ENCODE results near the gene ARRB1.

The ARRB1 gene

GRCh38 chr11:75324189-75324588 lies 27.3 kb downstream of the ARRB1 start:
- Histone ChIP-seq H3K4me3 (ENCODE audit: low read depth in 1 of 2, low read length in 1 of 2) (no peak overlapping the region), H3K9me3 (no peaks in the 10 kb centered on the region), H3K36me3 (peaks cover 6% of the 10 kb centered on the region), H3K4me1 (ENCODE audit: control insufficient read depth in 1 of 2, insufficient read depth in 1 of 2, low read depth in 1 of 2, low read length in 1 of 2) (peaks cover 7 to 10% of the 10 kb centered on the region in 2 experiments), H3K27me3 (no peaks in the 10 kb centered on the region), H3K27ac (peak overlapping the region; percentile 15)
- TF ChIP-seq CTCF (IDR thresholded peaks at IDR 0.05) = no peak

- H3K9me3 ChIP-seq = no peaks in the 10 kb centered on the region
- peaks cover 6% of the 10 kb centered on the region for H3K36me3 ChIP-seq
- H3K27ac ChIP-seq = no peak overlapping the region
- peaks cover 3 to 4% of the 10 kb centered on the region in 2 experiments for H3K4me1 ChIP-seq (ENCODE audit: control insufficient read depth in 1 of 2, insufficient read depth in 1 of 2, low read depth in 1 of 2, low read length in 1 of 2)
- no peak overlapping the region for H3K4me3 ChIP-seq (ENCODE audit: low read depth in 1 of 2, low read length in 1 of 2)
- H3K27me3 ChIP-seq = no peaks in the 10 kb centered on the region
- no peak for TF ChIP-seq CTCF (IDR thresholded peaks at IDR 0.05)
Observed at GRCh38 chr11:75323609-75324008, 27.9 kb downstream of the ARRB1 start.

DNA sequence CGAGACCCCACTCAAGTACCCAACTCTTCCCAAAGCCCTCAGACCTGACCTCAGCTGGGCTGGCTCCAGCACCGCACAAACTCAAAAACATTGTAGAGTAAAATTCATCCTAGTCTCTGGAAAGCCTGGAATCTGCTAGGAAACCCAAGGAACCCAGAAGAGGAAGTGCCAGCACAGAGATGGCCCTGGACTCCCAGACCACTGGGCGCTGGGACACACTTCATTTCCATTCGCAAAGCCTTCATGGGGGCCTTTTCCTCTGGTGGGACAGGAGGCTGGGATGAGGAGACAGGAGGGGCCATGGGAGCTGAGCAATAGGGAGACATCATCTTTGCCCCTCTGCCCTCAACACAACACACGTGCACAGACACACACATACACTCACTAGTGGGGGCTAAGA lies 30.8 kb downstream of the ARRB1 start:
- peaks cover 6% of the 10 kb centered on the region for H3K36me3 ChIP-seq
- H3K27me3 ChIP-seq = no peaks in the 10 kb centered on the region
- no peak overlapping the region for H3K4me3 ChIP-seq (ENCODE audit: low read depth in 1 of 2, low read length in 1 of 2)
- no peak overlapping the region for H3K27ac ChIP-seq
- no peak for TF ChIP-seq CTCF (IDR thresholded peaks at IDR 0.05)
- peaks cover 1 to 2% of the 10 kb centered on the region in 2 experiments for H3K4me1 ChIP-seq (ENCODE audit: control insufficient read depth in 1 of 2, insufficient read depth in 1 of 2, low read depth in 1 of 2, low read length in 1 of 2)
- no peaks in the 10 kb centered on the region for H3K9me3 ChIP-seq

DNA sequence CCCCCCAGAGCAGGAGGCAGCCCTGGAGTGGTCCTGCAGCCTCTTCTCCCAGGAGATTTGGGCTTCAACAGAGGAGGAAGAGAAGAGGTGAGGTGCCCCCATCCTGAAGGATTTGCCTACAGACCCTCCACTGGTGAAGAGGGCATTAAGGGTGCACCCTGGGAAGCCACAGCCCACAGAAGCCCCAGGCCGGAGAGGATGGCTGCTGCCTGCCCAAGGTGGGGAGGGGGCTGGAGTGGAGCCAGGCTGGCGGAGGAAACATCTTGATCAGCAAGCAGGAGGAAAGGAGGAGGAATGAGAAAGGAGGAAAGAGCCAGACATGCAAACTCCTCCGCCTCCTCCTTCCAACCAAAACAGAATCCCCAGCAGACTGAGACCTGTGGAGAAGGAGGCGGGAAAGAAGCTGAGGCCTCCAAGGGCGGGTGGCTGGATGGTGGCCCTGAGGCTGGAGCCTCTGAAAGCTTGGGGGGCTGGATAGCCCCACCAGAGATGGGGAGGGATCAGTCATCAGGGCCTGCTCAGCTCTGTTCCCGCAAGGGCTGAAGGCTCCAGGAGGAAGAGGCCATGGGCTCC lies 31.3 kb downstream of the ARRB1 start:
- no peak overlapping the region for H3K27ac ChIP-seq
- H3K36me3 ChIP-seq = peaks cover 6% of the 10 kb centered on the region
- H3K4me3 ChIP-seq (ENCODE audit: low read depth in 1 of 2, low read length in 1 of 2) = no peak overlapping the region
- TF ChIP-seq CTCF (IDR thresholded peaks at IDR 0.05) = no peak
- no peaks in the 10 kb centered on the region for H3K27me3 ChIP-seq
- H3K4me1 ChIP-seq (ENCODE audit: control insufficient read depth in 1 of 2, insufficient read depth in 1 of 2, low read depth in 1 of 2, low read length in 1 of 2) = peaks cover 6 to 7% of the 10 kb centered on the region in 2 experiments
- H3K9me3 ChIP-seq = no peaks in the 10 kb centered on the region

DNA sequence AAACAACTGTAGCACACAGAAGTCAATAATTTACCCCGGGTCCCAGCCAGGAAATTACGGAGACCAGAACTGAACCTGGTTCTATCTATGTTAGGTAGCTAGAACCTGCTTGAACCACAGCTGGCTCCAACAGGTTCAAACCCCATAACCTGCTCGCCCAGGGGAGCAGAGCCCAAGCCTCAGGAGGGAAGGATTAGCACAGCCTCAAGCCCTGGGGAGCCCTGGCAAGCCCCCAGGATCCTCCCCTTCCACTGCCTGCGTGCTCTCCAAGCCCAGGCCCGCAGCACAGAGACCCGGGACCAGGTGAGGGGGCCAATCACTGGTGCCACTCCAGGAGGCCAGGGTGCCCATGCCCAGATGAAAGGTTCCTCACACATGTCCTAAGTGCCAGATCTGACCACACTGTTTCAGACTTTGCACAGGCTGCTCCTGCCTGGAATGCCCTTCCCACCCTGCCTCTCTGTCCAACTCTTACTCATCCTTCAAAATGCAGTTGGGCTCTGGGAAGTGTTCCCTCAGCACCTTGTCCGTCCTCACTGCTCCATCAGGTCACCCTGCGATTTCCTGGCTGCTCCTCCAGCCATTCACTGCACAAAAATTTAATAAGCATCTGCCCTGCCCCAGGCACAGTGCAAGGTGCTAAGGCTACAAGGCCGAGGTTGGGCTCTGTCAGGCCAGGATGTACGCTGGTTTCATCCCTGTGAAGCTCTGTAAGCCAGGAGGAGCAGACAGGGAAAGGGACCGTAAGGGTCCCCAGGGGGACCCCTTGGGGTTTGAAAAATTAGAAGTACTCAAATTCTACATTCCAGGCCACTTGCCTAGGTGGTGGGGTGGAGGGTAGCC lies 32.2 kb downstream of the ARRB1 start:
- TF ChIP-seq CTCF (IDR thresholded peaks at IDR 0.05) = no peak
- peaks cover 3% of the 10 kb centered on the region for H3K36me3 ChIP-seq
- H3K4me1 ChIP-seq (ENCODE audit: control insufficient read depth in 1 of 2, insufficient read depth in 1 of 2, low read depth in 1 of 2, low read length in 1 of 2) = peaks cover 7 to 8% of the 10 kb centered on the region in 2 experiments
- H3K9me3 ChIP-seq = no peaks in the 10 kb centered on the region
- no peak overlapping the region for H3K4me3 ChIP-seq (ENCODE audit: low read depth in 1 of 2, low read length in 1 of 2)
- H3K27me3 ChIP-seq = no peaks in the 10 kb centered on the region
- no peak overlapping the region for H3K27ac ChIP-seq
